Activated T-helper 9 cell treated with anti-CD3 and anti-CD28 coated beads, Interleukin-2, amount 50 U/mL, for 16 hours (primary cell): ENCODE results near the gene LHX3.
"Not testable (repeated sequence)": the region's sequence is repeated elsewhere in the genome, so short reads cannot be mapped to it uniquely, and the experiment has no call there.

Source experiments
- DNase-seq: peaks from one replicate; pipeline ENCODE4 v3.0.0-alpha.2; 2020; ENCODE audit warnings: low read depth

LHX3 gene

GRCh38 chr9:136241542-136241941 is 36.6 kb upstream of the LHX3 start:
- no peak for DNase-seq

GRCh38 chr9:136240941-136241340 is 36.0 kb upstream of the LHX3 start:
- no peak for DNase-seq

- no peak for DNase-seq
Measured at GRCh38 chr9:136239983-136240330, 35.0 kb upstream of the LHX3 start.

DNA sequence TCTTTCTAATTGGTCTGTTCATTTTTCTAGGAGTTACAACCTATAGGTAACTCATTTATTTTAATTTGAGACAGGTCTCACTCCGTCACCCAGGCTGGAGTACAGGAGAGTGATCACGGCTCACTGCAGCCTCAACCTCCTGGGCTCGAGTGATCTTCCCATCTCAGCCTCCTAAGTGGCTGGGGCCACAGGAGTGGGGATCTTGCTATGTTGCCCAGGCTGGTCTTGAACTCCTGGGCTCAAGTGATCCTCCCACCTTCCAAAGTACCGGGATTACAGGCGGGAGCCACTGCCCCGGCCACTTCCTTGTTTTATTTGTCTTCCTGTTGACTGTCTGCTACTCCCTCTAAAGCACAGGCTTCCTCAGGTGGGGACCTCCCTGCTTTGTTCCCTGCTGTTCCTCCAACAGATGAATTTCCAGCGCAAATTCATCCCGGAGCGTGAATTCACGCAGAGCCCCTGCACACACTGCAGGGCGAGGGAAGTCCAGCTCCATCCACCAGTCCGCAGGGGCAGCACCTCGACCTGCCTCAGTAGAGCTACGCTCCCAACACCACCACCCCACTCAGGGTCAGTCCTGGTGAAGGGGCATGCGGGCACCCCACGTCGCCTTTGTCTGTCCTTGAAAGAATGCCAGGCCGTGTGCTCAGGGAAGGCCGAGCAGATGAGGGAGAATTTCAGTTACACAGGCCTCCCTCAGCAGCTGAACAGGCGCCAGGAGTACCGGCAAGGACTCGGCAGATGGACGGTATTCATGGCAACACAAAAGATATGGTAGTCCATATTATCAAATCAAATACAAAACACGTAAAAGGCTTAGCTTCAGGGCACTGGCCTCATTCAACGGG is 34.4 kb upstream of the LHX3 start:
- no peak for DNase-seq

GRCh38 chr9:136238342-136238732 is 33.4 kb upstream of the LHX3 start:
- DNase-seq, result no peak

- no peak for DNase-seq
Measured at GRCh38 chr9:136237486-136238341, 32.8 kb upstream of the LHX3 start.

DNA sequence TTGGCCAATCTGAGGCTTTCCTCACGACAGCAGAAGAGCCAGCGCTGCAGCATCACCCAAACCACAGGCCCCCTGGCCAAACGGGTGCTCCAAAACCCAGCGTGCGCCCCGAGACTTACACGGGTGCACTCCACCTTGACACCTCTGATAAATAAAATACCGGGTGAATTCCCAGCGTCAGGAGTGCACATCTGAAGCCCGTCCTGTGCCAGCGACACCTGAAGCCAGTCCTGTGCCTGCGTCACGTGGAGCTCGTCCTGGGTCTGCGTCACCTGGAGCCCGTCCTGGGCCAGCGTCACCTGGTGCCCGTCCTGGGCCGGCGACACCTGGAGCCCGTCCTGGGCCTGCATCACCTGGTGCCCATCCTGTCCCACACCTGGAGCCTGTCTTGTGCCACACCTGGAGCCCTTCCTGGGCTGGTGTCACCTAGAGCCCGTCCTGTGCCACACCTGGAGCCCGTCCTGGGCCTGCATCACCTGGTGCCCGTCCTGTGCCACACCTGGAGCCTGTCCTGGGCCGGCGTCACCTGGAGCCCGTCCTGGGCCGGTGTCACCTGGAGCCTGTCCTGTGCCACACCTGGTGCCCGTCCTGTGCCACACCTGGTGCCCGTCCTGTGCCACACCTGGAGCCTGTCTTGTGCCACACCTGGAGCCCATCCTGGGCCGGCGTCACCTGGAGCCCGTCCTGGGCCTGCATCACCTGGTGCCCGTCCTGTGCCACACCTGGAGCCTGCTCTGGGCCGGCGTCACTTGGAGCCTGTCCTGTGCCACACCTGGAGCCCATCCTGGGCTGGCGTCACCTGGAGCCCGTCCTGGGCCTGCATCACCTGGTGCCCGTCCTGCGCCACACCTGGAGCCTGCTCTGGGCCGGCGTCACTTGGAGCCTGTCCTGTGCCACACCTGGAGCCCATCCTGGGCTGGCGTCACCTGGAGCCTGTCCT is 31.8 kb upstream of the LHX3 start:
- DNase-seq, result not testable (repeated sequence)

DNA sequence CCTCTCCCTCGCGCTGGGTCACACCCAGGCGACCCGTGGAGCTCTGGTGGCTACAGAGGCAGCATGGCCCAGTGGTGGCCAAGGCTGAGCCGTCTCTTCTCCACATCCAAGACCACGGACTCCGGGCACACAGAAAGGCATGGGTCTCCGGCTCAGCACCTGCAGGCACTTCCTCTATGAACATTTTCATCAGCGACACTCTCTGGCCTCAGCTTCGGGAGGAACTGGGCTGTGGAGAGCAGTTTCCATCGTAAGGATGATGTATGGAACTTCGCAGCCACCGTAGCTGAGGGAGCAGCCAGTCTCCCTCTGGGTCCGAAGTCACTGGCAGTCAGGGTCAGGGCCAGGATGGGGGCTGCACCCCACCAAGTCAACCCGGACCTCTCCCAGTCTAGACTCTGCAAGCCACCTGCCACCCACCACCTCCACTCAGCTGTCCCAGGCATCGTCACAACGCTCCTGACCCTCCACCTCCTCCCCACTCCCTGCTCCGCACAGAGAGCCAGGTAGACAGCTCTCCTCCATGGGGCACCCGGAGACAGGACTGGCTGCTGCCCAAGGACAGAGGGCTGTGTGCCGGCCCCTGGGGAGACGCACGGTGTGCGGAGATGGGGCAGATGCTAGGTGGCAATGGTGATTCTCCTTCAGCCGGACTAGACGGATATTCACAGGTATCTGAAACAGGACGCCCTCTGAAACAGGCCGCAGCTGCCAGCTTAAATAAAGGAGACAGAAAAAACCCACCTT is 31.0 kb upstream of the LHX3 start:
- no peak for DNase-seq

- DNase-seq, result no peak
Measured at GRCh38 chr9:136235171-136235570, 30.2 kb upstream of the LHX3 start.

GRCh38 chr9:136234597-136234996 is 29.7 kb upstream of the LHX3 start:
- no peak for DNase-seq

GRCh38 chr9:136233868-136234267 is 28.9 kb upstream of the LHX3 start:
- no peak for DNase-seq

DNA sequence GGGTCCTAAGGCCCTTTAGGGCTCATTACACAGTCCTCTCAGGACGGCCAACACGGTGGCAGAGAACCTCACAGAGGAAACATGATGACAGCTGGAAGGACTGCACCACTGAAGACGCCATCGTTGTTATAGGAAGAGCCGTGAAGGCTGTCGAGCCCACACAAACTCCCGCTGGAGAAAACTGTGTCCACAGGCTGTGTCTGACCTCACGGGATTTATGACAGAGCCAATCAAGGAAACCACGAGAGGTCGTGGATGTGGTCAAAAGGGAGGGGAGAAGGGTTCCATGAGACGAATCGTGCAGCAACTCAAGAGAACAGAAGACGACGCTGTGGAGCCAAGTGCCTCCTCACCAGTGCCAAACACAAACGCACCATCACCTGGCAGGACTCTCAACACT is 28.5 kb upstream of the LHX3 start:
- DNase-seq, result no peak

DNA sequence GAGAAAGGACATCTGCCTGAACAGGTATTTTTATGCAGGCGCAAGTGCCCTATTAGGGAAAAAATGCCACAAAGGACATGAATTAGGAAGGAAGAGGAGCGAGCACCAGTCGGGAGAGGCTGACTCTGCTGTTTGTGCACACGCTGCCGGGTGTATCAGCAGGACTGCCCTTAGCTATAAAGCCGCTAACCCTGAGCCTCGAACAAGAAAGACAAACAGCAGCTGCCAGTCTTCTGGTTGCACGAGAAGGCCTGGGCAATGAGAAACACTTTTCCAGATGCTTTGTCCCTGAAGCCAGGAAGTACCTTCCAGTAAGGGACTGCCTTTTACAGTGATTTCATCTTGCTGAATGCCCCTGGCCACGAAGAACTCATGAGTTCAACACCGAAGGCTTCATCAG is 28.0 kb upstream of the LHX3 start:
- DNase-seq, result no peak

GRCh38 chr9:136231478-136232297 is 26.8 kb upstream of the LHX3 start:
- DNase-seq, result no peak

- no peak for DNase-seq
Measured at GRCh38 chr9:136230773-136231172, 25.8 kb upstream of the LHX3 start.

DNA sequence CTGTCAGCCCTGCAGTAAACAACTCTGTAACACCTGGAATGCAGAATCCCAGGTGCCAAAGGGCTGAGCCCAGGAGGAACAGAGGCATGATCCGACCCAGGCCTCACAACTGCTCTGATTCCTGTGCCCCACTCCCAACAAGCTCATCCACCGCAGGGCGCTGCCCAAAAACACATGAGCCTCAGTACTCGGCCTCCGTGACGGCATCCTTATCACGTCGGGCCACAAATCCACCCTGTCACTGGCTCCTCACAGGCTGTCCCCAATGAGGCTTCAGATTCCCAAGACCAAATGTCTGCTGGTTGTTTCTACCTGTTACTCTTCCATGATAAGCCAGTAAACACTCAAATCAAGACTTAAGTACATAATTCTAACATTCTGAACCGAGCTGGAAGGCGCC is 25.4 kb upstream of the LHX3 start:
- DNase-seq, result no peak

- DNase-seq, result no peak
Measured at GRCh38 chr9:136229096-136230065, 24.5 kb upstream of the LHX3 start.

DNA sequence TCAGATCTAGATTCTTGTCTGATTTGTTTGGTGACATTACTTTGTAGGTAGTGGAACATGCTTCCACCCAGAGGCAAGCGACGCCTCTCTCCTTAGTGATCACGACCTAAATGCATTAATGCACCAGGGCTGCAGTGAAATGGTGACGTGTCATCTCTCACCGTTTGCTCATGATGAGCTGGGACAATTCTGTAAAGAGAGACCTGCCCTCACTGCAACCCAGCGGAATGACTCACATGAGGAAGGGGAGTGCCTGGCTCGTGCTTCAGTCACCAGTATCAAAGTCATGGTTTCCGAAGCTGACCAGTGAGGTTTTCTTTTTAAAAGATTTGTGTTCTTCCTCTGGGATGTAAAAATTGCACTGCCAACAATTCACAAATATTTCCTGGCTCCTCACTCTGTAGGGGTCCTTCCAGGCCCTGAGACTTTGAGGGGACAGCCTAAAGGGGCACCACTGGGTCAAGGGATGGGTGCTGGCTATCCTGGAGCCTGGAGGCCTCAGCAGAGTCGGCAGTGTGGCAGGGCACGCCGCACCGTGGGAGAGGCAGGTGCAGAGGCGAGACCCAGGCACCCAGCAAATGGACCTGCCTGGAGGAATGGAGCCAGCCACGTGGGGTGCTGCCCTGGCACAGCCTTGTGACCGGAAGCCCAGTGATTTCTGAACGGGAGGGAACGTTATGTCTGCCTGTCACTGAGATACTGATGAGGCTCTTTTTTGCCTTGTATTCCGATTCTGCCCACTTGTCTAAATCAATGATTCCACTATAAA is 23.4 kb upstream of the LHX3 start:
- no peak for DNase-seq
